TTC549 (cell line): ENCODE data around the gene LRP1B.
"Not testable (repeated sequence)": the region's sequence is repeated elsewhere in the genome, so short reads cannot be mapped to it uniquely, and the experiment has no call there.

Experiments
- FAIRE-seq: peaks from 2 replicates; lab custom pipeline; 2012; peaks lifted over from hg19 to GRCh38; lab: Jason Lieb, UNC

LRP1B gene

DNA sequence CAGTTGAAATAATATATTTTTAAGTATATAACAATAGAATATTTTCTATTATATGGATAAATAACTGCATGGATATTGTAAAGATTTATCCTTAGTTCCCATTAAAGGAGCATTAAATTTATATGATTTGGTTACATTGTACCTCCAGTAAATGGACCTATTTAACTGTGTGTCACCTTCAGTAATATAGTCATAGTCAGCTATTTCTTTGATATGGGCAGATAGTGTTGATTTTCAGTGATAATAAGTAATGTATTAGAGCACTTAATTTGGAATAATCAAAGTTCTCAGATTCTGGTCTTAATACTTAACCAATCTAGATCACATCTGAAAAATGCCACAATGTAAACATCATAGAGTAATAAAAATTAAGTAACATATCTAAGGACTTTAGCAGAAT is 1823.3 kb downstream of the LRP1B start:
- FAIRE-seq, result no peak

DNA sequence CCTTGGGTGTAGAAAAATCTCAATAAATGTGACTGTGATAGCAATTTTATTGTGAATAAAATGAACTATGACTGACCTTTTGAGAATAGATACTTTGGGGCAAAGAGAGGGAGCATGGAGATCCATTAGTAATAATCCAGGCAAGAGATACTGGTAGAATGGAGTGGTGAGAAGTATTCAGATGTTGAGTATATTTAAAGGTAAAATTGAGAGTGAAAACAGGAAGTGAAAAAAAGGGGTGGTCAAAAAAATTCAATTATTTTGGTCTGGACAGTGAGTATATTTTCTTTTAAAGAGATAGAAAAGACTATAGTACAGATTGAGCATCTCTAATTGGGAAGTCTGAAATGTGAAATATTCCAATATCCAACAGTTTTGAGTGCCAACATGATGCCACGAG is 1835.0 kb downstream of the LRP1B start:
- FAIRE-seq, result no peak

DNA sequence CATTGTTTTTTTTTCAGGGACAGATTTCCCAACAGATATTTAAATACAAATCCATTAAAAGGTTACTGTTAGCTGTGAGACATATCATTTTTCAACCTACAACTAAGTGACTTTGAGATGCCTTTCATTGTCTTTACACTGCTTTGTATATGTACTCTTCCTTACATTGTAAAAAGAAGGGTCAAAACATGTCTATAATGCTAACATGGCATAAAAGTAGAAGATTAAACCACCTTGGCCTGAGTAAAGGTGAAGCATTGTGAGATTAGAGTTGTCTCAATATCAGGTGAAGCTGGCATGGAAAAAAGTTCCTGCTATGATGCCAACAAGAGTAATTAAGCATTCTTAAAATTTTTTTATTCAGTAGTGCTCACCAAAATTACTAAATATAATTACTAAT is 1842.1 kb downstream of the LRP1B start:
- no peak for FAIRE-seq

DNA sequence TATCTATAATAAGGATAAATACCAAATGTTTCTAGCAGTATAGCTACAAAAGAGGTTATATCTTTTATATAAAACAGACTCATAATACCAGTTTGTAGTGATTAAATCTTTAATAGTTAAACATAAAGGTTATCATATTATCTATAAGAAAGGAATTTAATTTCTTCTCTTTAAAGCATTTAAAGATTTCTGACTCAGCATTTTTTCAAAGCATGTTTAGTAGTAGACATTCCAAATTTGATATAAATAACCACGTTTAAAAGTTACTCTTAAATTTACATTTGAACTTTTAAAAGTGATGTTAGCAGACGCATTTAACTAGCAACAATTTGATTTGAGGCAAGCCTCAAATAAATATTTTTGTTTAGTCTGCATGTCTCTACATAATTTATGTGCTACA is 1842.6 kb downstream of the LRP1B start:
- peak; percentile 71 for FAIRE-seq

DNA sequence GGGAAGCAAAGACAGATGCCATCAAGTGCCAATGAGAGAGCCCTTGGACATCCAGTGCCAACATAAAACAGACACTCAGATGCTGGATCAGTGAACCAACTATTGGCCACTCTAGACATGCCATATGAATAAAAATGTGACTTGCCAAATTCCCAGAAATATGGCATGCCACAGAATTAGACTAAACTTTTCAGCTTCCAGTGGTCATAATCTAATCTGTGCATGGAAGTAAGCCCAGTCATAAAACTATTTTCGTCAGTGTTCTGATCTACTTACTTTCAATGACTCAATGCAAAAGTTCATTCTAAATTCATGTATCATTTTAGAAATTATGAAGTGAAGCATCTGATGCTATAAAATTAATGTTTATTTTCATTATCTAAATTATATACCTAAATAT is 1844.4 kb downstream of the LRP1B start:
- no peak for FAIRE-seq

DNA sequence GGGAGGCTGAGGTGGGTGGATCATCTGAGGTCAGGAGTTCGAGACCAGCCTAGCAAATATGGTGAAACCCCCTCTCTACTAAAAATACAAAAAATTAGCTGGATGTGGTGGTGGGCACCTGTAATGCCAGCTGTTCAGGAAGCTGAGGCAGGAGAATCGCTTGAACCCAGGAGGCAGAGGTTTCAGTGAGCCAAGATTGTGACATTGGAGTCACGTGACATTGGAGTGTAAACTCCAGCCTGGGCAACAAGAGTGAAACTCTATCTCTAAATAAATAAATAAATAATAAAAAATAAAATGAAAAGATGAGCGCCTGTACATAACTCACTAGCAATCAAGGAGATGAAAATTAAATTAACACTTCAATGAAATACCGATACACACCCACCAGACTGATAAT is 1853.5 kb downstream of the LRP1B start:
- not testable (repeated sequence) for FAIRE-seq

DNA sequence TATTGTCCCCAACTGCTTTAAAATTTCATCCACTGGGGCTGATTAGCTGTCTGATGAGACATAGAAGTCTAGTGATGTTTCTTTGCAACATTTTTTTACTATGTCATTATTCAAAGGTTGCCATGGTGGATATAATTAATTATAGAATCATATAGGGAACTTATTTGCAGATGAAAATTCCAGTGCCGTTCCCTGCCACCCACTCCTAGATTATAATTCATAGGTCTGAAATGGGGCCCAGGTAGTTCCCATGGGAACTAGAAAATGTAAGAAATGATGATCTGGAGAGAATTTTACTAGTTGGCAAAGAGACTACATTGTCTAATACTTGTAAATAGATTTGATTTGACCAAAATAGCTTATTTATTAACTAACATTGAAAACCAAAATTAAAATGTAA is 1854.2 kb downstream of the LRP1B start:
- FAIRE-seq, result no peak

DNA sequence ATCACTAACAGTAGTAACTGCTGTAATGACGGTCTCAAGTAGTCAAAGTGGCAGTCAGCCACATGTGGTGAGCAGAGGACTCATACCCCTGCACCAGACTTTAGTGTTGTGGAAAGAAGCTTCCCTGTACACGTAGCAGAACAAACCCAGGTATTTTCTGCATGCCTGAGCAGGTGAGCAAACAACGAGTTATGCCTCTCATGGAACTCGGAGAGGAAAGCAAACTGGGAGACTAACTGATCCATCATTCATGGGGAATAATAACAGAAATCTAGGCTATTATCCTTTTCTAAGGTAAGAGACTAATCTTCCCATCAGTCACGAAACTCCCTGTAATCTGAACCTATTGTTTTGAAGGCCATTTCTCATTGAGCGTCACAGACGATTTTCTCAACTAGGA is 1855.4 kb downstream of the LRP1B start:
- no peak for FAIRE-seq

DNA sequence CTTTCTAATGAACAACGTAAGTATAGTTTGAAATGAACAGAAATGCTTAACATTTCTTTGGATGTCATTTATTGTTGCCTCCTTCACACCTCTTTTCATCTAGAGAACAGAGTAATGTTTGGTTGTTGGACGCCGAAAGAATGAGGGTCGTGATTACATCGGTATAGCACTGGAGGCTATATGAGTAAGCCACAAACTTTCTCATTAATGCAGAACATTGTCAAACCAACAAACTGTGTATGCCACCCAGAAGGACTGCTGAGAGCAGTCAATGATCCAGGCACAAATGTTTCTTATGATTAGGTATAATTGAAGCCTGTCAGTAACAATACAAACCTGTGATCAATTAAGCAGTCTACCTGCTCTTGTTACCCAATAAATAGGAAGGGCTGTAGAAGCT is 1855.9 kb downstream of the LRP1B start:
- no peak for FAIRE-seq

DNA sequence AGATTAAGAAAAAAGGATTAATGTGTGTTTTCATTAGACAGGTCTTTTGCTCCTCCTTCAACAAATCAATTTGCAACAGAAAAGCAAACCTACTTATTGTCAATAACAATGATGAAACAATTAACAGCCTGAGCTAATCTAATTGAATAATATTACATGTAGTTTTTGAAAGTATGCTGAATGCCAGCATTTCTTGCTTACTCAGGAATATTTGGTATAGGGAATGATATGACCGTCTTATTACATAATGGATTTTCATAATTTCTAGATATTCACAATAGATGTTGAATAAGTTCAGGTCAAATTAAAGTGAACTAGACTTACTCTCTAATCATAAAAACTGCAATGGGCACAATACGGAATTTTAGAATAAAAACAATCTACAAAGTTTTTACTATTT is 1856.9 kb downstream of the LRP1B start:
- no peak for FAIRE-seq

DNA sequence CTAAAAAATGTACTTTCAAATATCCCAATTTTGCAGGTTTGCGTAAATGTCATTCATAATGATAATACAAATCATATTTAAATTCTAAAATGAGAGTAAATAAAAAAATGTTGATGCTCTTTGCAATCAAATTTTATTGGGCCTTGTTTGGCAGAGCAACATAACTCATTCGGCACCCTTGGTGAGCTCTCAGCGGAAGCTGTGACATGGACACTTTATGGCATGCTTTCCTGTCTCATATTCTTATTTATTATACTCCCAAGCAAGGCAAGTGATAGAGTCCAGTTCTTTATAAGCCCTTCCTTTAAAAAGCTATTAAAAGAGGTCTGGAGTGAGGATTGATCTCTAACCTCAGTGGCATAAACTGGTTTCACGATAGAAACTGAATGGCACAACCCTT is 1857.4 kb downstream of the LRP1B start:
- no peak for FAIRE-seq

DNA sequence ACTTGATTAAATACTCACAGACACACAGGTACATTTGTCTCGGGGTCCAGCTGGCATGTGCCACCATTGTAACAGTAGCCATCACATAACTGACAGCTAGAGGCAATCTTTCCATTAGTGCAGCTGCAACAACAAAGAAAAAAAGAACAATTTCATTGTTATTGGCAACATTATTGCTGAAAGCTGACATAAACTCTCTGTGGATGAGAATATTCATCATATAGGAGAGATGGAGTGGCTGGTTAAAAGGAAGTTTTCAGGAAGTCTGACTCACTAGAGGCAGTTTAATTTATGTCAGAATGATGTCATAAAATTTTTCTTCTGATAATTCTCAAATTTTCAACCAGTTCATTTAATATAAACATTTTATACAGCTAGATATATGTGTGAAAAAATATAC is 1860.6 kb downstream of the LRP1B start:
- no peak for FAIRE-seq

DNA sequence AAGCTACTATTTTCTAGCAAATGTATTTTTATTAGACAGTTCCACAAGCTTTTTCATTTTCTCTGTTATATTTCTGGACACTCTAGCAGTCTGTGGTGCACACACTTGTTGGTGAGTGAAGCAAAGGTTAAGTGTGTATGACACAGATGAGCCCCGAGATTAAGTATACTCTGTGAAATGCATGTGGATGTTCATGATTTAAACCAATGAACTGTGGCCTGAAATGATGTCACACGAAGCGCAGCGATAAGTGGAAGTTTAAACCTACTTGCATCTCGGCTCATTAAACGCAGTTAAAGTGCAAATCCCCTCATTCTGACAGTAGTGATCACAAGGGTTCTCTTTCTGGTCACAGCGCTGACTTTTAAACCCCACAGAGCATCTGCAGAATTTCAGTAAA is 1861.8 kb downstream of the LRP1B start:
- no peak for FAIRE-seq

DNA sequence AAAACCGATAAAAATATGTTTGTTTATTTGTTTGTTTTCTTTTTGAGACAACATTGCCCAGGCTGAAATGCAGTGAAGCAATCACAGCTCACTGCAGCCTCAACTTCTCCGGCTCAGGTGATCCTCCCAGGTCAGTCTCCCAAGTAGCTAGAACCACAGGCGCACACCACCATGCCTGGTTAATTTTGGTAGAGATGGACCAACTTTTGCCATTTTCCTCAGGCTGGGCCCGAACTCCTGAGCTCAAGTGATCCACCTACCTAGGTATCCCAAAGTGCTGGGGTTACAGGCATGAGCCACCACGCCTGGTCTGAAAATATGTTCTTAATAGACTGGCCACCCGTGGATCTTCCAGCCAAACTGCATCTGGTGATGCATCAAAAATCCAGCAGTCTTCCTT is 1867.9 kb downstream of the LRP1B start:
- FAIRE-seq, result no peak

DNA sequence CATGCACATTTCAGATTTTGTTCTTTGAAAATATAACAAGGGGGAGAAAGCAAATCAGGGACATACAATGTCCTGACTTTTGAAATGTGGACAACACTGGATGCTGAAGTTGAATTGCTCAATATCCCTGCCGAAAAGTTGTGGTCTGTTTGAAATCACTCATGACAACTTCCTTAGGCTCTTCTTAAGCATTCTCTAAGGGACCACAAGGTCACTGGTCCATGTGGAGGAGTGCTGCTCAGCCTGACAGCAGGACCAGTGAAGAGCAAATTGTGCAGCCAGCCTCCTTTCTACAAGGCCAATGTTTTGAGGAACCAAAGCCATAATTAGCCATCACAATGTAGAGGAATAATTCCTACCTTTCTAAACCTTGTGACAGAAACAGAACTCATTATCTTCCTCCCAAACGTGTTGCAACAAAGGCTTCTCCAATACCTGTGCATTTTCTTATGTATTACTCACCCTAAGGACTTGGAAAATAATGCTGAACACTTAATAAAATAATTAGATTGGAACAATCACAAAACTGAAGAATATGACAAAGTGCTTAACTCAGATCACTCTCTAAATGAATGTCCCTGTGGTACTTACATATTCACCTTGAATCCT is 1873.0 kb downstream of the LRP1B start:
- FAIRE-seq, result no peak

DNA sequence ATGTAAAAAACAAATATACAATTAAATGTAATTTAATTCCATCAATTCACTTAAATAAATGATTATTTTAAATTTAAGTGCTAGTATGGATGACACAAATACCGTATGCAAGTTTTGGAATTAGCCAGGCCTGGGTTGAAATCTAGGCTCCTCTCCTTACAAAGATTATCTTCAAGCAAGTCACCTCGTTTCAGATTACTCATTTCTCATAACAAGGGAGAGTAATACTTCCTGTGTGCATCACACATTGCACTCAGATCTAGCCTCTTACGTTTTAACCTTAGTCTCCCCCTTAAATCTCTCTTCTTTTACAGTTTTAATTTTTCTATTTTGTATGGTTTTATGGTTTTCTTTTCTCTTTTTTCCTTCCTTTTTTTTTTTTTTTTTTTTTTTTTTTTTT is 1874.7 kb downstream of the LRP1B start:
- no peak for FAIRE-seq

DNA sequence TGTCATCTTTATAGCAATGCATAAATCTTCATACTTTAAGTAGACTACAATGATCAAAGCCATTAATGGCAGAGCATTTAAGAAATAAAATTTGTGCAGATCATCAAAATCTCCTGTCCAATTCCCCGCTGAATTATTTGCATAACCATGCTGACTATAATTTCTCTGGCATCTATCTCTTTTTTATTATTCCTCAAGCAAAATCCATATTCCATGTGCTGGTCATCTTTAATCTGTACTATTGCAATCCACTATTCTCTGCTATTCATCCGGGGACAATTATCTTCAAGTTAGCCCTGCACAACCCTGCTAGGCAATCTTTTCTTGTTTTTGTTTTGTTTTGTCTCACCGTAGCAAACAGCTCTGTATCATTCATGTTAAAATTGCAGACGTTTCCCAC is 1881.0 kb downstream of the LRP1B start:
- FAIRE-seq, result no peak

DNA sequence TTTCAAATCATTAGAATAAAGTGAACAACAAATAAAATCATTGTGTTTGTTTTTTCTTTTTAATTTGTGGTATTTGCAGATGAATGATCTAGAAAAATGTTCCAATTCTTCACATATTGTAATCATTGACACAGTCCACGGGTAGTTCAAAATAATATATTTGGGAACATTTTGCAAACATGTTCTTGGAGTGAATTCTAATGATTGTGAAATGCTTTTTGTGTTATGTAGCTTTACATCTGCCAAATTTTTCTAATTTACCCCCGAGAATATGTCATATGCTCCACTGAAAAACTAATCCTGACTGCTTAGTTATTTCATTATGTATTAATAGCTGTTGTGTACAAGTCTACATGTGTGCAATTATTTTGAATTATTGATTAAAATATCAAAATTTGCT is 1882.2 kb downstream of the LRP1B start:
- no peak for FAIRE-seq

DNA sequence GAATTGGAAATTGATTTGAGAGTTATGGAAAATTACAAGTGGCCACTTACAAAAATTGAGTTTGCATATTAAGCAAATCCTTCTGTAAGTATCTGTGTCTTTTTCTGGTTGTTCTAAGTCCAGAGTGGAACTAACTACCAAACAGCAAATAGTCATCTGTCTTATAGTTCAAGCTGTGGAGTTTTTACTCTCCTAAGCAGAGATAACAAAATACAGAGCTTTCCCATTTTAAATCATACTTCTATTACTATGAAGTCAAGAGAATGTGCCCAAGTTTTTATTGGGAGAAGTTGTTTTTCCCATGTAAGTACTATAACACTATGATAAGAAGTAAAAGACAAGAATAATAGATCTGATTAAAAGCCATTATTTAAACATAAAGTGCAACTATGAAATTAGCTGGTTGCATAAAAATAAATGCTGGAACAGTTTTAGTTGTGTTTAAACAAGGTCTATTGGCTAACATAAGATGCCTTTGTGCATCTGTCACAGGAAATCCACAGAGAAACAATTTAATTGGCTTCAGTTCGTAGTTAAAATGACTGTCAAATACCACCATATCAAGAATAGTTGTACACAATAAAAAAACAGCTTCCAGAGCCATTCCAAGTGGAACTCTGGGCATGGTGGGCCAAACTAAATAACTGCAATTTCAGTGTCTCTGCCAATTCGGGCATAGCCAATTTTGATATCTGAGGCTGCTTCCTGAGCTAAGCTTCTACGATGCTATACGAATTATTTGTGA is 1883.2 kb downstream of the LRP1B start:
- FAIRE-seq, result no peak

DNA sequence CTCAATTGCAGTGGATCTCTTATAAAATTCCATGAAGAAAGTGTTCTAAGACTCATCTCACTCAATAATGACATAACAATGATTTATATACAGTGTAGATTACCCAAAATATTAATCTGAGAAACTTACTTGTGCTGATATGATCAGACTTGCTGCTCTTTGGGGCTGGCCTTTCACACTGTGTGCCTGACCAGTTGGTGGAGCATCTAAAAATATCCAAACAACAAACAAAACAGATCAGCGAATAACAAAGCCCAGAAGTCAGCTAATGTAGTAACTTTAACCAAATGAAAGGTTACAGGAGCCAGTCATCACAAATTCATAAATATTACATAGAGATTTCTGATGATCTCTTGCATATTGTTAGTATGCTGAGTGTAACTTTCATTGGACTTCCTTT is 1883.9 kb downstream of the LRP1B start:
- no peak for FAIRE-seq

DNA sequence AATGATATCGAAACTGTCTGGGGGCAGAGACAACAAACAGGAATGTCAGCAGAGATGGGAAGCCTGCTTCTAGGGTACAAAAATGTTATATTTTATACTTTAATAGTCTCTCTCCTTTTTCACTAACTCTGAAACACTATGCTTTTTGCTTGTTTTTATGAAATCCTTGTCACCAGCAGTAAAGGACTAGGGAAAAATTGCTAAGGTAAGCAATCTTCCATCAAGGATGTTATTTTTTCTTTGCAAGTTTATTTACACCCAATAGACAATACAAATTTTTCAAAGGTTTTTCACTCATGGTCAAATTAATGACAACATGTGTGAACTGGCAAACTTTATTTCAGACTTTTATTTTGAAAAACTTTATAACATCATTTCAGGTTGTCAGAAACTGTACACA is 1884.8 kb downstream of the LRP1B start:
- FAIRE-seq, result no peak

DNA sequence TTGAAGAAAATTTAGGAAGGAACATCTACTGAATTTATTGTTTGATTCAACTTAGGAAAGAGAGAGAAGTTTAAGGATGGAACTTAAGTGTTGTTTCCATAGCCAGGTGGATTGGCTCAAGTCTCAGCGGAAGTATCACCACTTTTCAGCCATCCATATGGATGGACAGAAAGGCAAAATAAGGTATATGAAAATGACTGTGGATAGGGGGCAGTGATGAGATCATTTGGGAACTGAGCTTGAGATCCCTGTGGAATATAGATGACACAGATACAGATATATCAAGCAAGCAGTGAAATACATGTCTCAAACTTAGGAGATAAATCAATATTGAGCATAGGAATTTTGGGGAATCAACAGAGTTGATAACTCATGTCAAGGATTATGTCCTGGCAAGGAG is 1887.9 kb downstream of the LRP1B start:
- FAIRE-seq, result no peak

DNA sequence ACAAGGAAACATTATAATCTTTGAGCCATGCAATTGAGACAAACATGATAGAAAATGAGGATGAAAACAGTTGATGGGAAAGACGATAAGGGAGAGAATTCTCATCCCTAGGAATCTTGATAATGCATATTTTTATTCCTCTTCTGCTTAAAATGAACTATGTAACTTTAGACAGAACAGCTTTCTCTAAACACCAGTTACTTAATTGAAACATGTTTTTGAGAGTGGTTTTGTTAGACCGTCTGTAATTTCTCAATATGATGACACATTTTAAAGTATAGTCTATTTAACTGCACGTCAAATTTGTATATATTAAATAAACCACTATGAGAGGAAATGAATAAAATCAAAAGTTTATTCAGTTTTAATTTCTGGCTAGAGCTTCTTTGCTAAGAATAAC is 1896.7 kb downstream of the LRP1B start:
- no peak for FAIRE-seq

DNA sequence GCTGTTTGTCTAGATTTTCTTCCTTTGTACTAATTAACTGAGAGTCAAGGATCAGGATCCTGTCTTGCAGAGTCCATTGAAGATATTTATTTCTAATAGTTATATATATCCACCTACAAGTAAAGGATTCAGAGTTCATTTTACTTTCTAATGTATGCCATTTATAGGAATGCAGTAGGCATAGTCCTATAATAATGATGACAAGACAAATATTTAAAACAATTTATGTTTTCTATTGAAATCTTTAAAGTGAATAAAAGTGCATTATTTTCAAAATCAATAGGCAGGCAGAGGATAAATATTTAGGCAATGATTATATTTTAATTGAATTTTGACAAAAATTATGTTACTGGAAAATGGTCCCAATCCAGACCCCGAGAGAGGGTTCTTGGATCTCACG is 1919.9 kb downstream of the LRP1B start:
- FAIRE-seq, result no peak

DNA sequence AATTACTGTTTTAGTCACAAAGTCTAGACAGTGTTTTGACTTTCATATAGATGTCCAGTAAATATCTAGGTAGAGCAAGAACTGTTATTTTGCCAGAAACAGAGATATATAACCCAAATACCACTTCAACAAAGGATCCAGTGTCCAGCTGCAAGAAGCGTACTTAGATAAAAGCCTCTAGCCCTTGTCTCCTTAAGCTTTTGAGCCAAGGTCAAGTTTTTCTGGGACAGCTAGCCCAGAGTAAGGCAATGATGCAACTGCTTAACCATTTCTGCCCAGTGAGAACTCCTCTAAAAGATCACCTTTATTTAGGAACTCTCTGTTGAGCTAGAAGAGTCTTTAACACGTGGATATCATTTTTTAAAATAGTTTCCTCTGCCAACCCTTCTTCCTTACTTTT is 1925.7 kb downstream of the LRP1B start:
- FAIRE-seq, result no peak
